Ishikawa (cell line): ENCODE measurements around the gene TNIK.
A peak's percentile ranks its signal among the peaks of the same experiment; 100 is the strongest.

Source experiments
- CEBPB ChIP-seq: IDR thresholded peaks from 2 replicates; pipeline ENCODE4 v1.6.1; 2012
- EP300 ChIP-seq: IDR thresholded peaks from 2 replicates; pipeline ENCODE4 v1.6.1; 2012; ENCODE audit warnings: borderline replicate concordance
- NFIC ChIP-seq: IDR thresholded peaks from 2 replicates; pipeline ENCODE4 v1.6.1; 2012
- RAD21 ChIP-seq: IDR thresholded peaks from 2 replicates; pipeline ENCODE4 v1.6.1; 2012; ENCODE audit warnings: low read depth
- TAF1 ChIP-seq: IDR thresholded peaks from 2 replicates; pipeline ENCODE4 v1.6.1; 2012; ENCODE audit warnings: low read depth, mild to moderate bottlenecking
- TCF12 ChIP-seq: IDR thresholded peaks from 2 replicates; pipeline ENCODE4 v1.6.1; 2012; ENCODE audit warnings: low read depth
- TEAD4 ChIP-seq: IDR thresholded peaks from 2 replicates; pipeline ENCODE4 v1.6.1; 2012
- YY1 ChIP-seq: IDR thresholded peaks from 2 replicates; pipeline ENCODE4 v1.6.1; 2012; ENCODE audit warnings: low read depth
- TF ChIP-seq, protein P1 (sequence below): IDR thresholded peaks from 2 replicates; pipeline ENCODE4 v1.6.1; 2012

DNA sequence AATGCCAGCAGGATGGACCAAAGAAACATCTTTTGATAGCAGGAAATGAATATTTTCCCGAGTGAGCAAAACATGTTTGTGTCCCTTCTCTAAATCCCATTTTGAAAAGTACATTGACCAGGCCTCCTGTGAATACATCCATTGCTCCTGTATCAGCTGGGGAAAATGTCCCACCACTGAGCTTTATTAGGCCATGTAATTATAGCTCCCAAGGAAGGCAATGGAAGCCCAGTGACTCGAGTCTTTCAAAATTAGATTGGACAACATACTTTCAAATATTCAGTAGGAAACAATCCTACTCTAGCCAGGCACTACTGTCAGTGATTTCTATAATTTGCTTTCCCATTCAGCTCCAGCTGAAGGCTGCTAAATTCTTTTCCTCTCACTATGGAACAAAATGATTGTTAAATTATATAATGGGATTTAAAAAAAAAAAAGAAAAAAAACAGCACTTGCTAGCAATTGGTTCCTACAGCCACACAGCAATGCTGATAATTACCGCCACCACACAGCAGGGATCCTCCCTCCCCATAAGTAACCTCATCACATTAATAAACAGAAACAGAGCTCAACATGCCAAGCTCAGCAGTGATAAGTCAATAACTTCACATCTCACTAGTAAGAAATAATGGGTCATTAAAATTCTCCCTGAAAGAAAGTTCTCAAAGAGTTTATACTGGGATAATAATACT is 261.3 kb downstream of the TNIK start:
- no peak for TF ChIP-seq RAD21
- TF ChIP-seq, protein P1, sequence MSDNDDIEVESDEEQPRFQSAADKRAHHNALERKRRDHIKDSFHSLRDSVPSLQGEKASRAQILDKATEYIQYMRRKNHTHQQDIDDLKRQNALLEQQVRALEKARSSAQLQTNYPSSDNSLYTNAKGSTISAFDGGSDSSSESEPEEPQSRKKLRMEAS = no peak; the same call in 1 of the 2 replicates
- peak; percentile 47; the same call in 1 of the 2 replicates for TF ChIP-seq TCF12
- no peak for TF ChIP-seq TAF1
- peak; percentile 49; the same call in 1 of the 2 replicates for TF ChIP-seq EP300
- no peak for TF ChIP-seq YY1
- no peak; the same call in 1 of the 2 replicates for TF ChIP-seq CEBPB
- peak; percentile 77 for TF ChIP-seq TEAD4
- peak; percentile 73 for TF ChIP-seq NFIC
